ENCODE results near the gene TH. TPM values are rescaled to one million over a fixed set of nuclear protein-coding genes. Genes with fewer than 3 reads are reported as not detected.

The TH gene
- total RNA-seq, 1 donor from 2014 or later = not detected

DNA sequence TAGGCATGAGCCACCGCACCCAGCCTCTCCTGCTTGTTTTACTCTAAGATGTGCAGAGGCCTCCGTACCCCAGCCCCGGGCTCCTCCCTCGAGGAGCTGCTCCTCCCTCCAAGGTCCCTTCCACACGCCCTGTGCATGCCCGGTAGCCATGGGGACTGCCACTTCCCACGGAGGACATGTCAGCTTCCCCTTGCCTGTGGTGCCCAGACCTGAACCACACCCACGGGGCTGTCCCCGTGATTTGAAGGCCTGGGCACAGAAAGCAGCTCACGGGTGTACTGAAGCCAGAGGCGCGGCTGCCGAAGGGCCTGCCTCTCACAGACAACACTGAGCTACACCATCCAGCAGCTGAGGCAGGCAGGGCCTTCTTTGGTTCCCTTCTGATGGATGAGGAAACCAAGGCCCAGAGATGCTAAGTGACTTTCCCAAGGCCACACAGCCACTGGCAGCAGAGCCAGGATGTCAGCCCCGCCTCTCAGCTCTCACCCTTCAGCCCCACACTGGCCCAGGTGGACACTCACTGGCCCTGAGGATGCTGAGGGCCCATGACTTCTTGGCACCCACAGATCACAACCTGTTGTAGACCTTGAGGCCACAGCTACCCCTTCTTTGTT, 17.9 kb downstream of the TH start:
- Mint-ChIP-seq H3K4me1 (ENCODE audit: low read depth) (peaks cover 13% of the 10 kb centered on the region), H3K9me3 (no peaks in the 10 kb centered on the region), H3K27ac (no peak overlapping the region), H3K27me3 (ENCODE audit: low read depth) (peaks cover 18% of the 10 kb centered on the region), H3K36me3 (ENCODE audit: low read depth) (no peaks in the 10 kb centered on the region), H3K4me3 (ENCODE audit: low read depth) (no peak overlapping the region)
- DNase-seq (ENCODE audit: low spot score) = no peak
- intact Hi-C loops (cut with micrococcal nuclease) = loop anchor here (5.0 to 10.0 kb wide), 2 partner anchors 316 to 459 kb away; partner anchors contain the start of genes KRTAP5-6 and TNNI2

GRCh38 chr11:2151500-2152257, 19.9 kb downstream of the TH start:
- H3K4me3 Mint-ChIP-seq (ENCODE audit: low read depth) = no peak overlapping the region
- intact Hi-C loops (cut with micrococcal nuclease) = loop anchor here (5.0 to 10.0 kb wide), 2 partner anchors 314 to 457 kb away; partner anchors contain the start of genes KRTAP5-6 and TNNI2

DNA sequence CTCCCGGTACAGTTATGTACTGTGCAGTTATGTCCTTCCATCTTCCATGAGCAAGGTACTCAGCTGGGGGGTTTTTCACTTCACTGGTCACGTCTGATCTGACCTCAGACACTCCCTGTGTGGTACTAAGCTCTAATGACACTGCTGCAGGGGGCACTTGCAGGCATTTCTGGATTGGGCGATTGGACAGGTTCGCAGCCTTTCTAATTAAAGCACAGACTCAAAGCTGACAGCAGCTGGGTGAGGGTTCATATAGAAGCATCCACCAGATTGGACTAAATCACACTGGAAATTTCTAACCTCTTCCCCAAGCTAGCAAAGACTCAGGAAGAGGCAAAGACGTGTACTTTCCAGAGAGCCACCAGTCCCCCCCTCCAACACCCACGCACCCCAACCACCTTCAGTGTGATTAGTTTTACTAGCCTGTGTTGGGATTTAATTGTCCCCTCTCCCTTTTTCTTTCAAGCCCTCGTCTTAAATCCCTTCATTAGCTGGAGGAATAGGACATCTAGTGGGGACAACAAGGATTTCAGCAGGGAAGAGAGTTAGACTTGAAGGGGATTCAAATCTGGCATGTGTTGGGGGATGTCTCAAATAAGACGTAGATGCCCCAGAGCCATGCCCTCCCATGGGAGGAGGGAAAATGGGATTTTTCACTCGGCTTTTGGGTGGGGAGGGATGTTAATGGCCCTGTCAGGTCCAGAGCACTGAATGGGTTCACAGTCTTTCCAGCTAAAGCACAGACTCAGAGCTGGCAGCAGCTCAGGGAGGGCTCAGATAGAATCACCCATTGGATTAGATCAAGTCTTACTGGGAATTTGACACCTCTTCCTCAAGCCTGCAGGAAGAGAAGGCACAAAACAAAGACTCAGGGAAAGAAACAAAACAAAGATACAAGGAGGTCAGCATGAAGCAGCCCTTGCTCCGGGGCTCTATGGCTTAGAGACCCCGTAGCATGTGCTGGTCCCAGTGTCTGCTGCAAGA, 21.5 kb downstream of the TH start:
- Mint-ChIP-seq H3K36me3 (ENCODE audit: low read depth) (no peaks in the 10 kb centered on the region), H3K9me3 (no peaks in the 10 kb centered on the region), H3K27me3 (ENCODE audit: low read depth) (peaks cover 46% of the 10 kb centered on the region), H3K4me1 (ENCODE audit: low read depth) (peaks cover 13% of the 10 kb centered on the region), H3K4me3 (ENCODE audit: low read depth) (no peak overlapping the region), H3K27ac (no peak overlapping the region)
- DNase-seq (ENCODE audit: low spot score) = no peak
- intact Hi-C loops (cut with micrococcal nuclease) = loop anchor here (5.0 to 10.0 kb wide), 3 partner anchors 313 to 575 kb away; partner anchors contain the start of genes DUSP8, KRTAP5-6 and TNNI2

More at GRCh38 chr11:2151500-2152257, 19.9 kb downstream of the TH start:
- DNase-seq (ENCODE audit: low spot score) = peak; percentile 61
- no peak overlapping the region for H3K27ac Mint-ChIP-seq
- peaks cover 32% of the 10 kb centered on the region for H3K27me3 Mint-ChIP-seq (ENCODE audit: low read depth)
- peaks cover 13% of the 10 kb centered on the region for H3K4me1 Mint-ChIP-seq (ENCODE audit: low read depth)
- H3K36me3 Mint-ChIP-seq (ENCODE audit: low read depth) = no peaks in the 10 kb centered on the region
- no peaks in the 10 kb centered on the region for H3K9me3 Mint-ChIP-seq

GRCh38 chr11:2149460-2149859, 22.2 kb downstream of the TH start:
- H3K9me3 Mint-ChIP-seq = no peaks in the 10 kb centered on the region
- H3K4me1 Mint-ChIP-seq (ENCODE audit: low read depth) = peaks cover 13% of the 10 kb centered on the region
- DNase-seq (ENCODE audit: low spot score) = no peak
- H3K36me3 Mint-ChIP-seq (ENCODE audit: low read depth) = no peaks in the 10 kb centered on the region
- no peak overlapping the region for H3K4me3 Mint-ChIP-seq (ENCODE audit: low read depth)
- H3K27ac Mint-ChIP-seq = no peak overlapping the region
- intact Hi-C loops (cut with micrococcal nuclease) = loop anchor here (10.0 kb wide), 1 partner anchor 575 kb away; the partner anchor contains the start of gene DUSP8
- H3K27me3 Mint-ChIP-seq (ENCODE audit: low read depth) = peaks cover 52% of the 10 kb centered on the region

- DNase-seq (ENCODE audit: low spot score) = no peak
- H3K27ac Mint-ChIP-seq = no peak overlapping the region
- H3K27me3 Mint-ChIP-seq (ENCODE audit: low read depth) = peaks cover 53% of the 10 kb centered on the region
- H3K4me3 Mint-ChIP-seq (ENCODE audit: low read depth) = no peak overlapping the region
- H3K9me3 Mint-ChIP-seq = no peaks in the 10 kb centered on the region
- peaks cover 13% of the 10 kb centered on the region for H3K4me1 Mint-ChIP-seq (ENCODE audit: low read depth)
- H3K36me3 Mint-ChIP-seq (ENCODE audit: low read depth) = no peaks in the 10 kb centered on the region
- intact Hi-C loops (cut with micrococcal nuclease) = loop anchor here (10.0 kb wide), 1 partner anchor 574 kb away; the partner anchor contains the start of gene DUSP8
These were observed 23.0 kb downstream of the TH start for GRCh38 chr11:2148595-2148994.

GRCh38 chr11:2147391-2147790, 24.2 kb downstream of the TH start:
- intact Hi-C loops (cut with micrococcal nuclease) = loop anchor here (10.0 kb wide), 1 partner anchor 573 kb away; the partner anchor contains the start of gene DUSP8
- DNase-seq (ENCODE audit: low spot score) = no peak
- Mint-ChIP-seq H3K9me3 (peaks cover 3% of the 10 kb centered on the region), H3K4me1 (ENCODE audit: low read depth) (peaks cover 21% of the 10 kb centered on the region), H3K27ac (no peak overlapping the region), H3K27me3 (ENCODE audit: low read depth) (peaks cover 62% of the 10 kb centered on the region), H3K4me3 (ENCODE audit: low read depth) (no peak overlapping the region), H3K36me3 (ENCODE audit: low read depth) (no peaks in the 10 kb centered on the region)

GRCh38 chr11:2146051-2146450, 25.6 kb downstream of the TH start:
- DNase-seq (ENCODE audit: low spot score) = no peak
- peaks cover 19% of the 10 kb centered on the region for H3K4me1 Mint-ChIP-seq (ENCODE audit: low read depth)
- H3K9me3 Mint-ChIP-seq = peaks cover 3% of the 10 kb centered on the region
- no peak overlapping the region for H3K27ac Mint-ChIP-seq
- intact Hi-C loops (cut with micrococcal nuclease) = loop anchor here (10.0 kb wide), 1 partner anchor 571 kb away; the partner anchor contains the start of gene DUSP8
- H3K27me3 Mint-ChIP-seq (ENCODE audit: low read depth) = peaks cover 74% of the 10 kb centered on the region
- no peaks in the 10 kb centered on the region for H3K36me3 Mint-ChIP-seq (ENCODE audit: low read depth)
- no peak overlapping the region for H3K4me3 Mint-ChIP-seq (ENCODE audit: low read depth)

GRCh38 chr11:2144544-2145248, 26.9 kb downstream of the TH start:
- H3K27me3 Mint-ChIP-seq (ENCODE audit: low read depth) = peaks cover 68% of the 10 kb centered on the region
- H3K4me1 Mint-ChIP-seq (ENCODE audit: low read depth) = peaks cover 14% of the 10 kb centered on the region
- no peak for DNase-seq (ENCODE audit: low spot score)
- no peak overlapping the region for H3K4me3 Mint-ChIP-seq (ENCODE audit: low read depth)
- H3K27ac Mint-ChIP-seq = no peak overlapping the region
- H3K9me3 Mint-ChIP-seq = peaks cover 3% of the 10 kb centered on the region
- intact Hi-C loops (cut with micrococcal nuclease) = loop anchor here (10.0 kb wide), 1 partner anchor 570 kb away; the partner anchor contains the start of gene DUSP8
- no peaks in the 10 kb centered on the region for H3K36me3 Mint-ChIP-seq (ENCODE audit: low read depth)

GRCh38 chr11:2143799-2144543, 27.6 kb downstream of the TH start:
- peaks cover 3% of the 10 kb centered on the region for H3K9me3 Mint-ChIP-seq
- H3K27ac Mint-ChIP-seq = no peak overlapping the region
- intact Hi-C loops (cut with micrococcal nuclease) = loop anchor here (1.0 to 10.0 kb wide), 3 partner anchors 67 to 569 kb away; partner anchors contain the start of gene DUSP8
- peaks cover 14% of the 10 kb centered on the region for H3K4me1 Mint-ChIP-seq (ENCODE audit: low read depth)
- no peak for DNase-seq (ENCODE audit: low spot score)
- no peaks in the 10 kb centered on the region for H3K36me3 Mint-ChIP-seq (ENCODE audit: low read depth)
- peaks cover 65% of the 10 kb centered on the region for H3K27me3 Mint-ChIP-seq (ENCODE audit: low read depth)
- H3K4me3 Mint-ChIP-seq (ENCODE audit: low read depth) = no peak overlapping the region

DNA sequence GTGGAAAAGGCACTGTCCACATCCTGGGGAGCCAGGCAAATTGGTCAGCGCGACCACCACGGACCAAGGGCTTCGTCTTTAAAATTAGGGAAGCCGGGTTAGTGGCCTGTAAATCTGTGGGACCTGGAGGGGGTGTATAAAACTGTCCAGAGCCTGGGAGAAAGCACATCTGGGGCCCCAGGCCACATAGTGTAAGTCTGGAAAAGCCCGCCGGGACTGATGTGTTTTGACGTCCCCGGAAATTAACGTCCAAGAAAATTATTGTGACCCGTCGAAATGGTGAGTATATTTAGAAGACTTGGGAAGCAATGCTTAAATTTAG, 28.2 kb downstream of the TH start:
- Mint-ChIP-seq H3K4me3 (ENCODE audit: low read depth) (no peak overlapping the region), H3K9me3 (peaks cover 3% of the 10 kb centered on the region), H3K36me3 (ENCODE audit: low read depth) (no peaks in the 10 kb centered on the region), H3K27ac (no peak overlapping the region), H3K27me3 (ENCODE audit: low read depth) (peaks cover 60% of the 10 kb centered on the region), H3K4me1 (ENCODE audit: low read depth) (peaks cover 14% of the 10 kb centered on the region)
- intact Hi-C loops (cut with micrococcal nuclease) = loop anchor here (1.0 to 10.0 kb wide), 3 partner anchors 66 to 569 kb away; partner anchors contain the start of gene DUSP8
- DNase-seq (ENCODE audit: low spot score) = no peak

DNA sequence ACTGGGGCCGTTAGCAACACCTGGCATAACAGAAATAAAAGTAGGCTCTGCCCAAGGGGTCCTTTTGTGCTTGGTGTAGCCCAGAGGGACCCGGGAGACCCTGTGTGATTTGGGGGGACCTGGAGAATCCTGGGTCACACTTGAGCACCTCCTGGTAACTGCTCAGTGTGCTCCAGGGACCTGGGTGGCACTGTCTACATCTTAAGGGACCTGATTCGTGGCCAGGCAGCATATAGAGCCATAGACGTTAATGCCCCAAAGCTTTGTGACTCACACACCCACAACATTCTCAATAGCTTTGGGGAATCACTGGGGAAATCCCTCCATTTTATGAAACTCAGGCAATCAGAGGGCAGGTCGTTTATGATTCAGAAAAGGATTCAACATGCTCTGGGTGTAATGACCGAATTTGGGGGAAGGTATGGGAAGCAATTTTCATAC, 28.8 kb downstream of the TH start:
- peaks cover 56% of the 10 kb centered on the region for H3K27me3 Mint-ChIP-seq (ENCODE audit: low read depth)
- peaks cover 3% of the 10 kb centered on the region for H3K9me3 Mint-ChIP-seq
- intact Hi-C loops (cut with micrococcal nuclease) = loop anchor here (1.0 to 10.0 kb wide), 3 partner anchors 65 to 568 kb away; partner anchors contain the start of gene DUSP8
- no peaks in the 10 kb centered on the region for H3K36me3 Mint-ChIP-seq (ENCODE audit: low read depth)
- peak overlapping the region; percentile 42 for H3K4me3 Mint-ChIP-seq (ENCODE audit: low read depth)
- H3K4me1 Mint-ChIP-seq (ENCODE audit: low read depth) = peaks cover 14% of the 10 kb centered on the region
- no peak for DNase-seq (ENCODE audit: low spot score)
- H3K27ac Mint-ChIP-seq = peak overlapping the region; percentile 82

Measured in activated T-helper 2 cell treated with anti-CD3 and anti-CD28 coated beads, Interferon-gamma antibody, Interleukin-2, Interleukin-4, amounts not matched to agents 10 μg/mL and 5 μg/mL and 100 μg/mL, durations not matched to agents 14 hours and 24 hours and 36 hours (primary cell).